Uterus (tissue), 4 donors: ENCODE data around the gene RBMS1. TPM values are rescaled to one million over a fixed set of nuclear protein-coding genes. Genes with fewer than 3 reads are reported as not detected.

ENCODE experiments used
- DNase-seq, 2 donors: peaks; one replicate each; pipeline ENCODE4 v3.0.0-alpha.2; 2019 to 2020
- H3K27ac ChIP-seq, 2 donors: fragments of 200-600 bp; sonication (generic); 1 replicate in 1 of 2; 2 replicates in 1 of 2; pipeline ENCODE4 v1.5.1; 2016 to 2018
- H3K27me3 ChIP-seq, 2 donors: fragments of 200-600 bp; sonication (generic); one replicate each; pipeline ENCODE4 v1.5.1; 2018 to 2019; ENCODE audit warnings: control low read depth in 1 of 2
- H3K36me3 ChIP-seq, 2 donors: fragments of 200-600 bp; sonication (generic); one replicate each; pipeline ENCODE4 v1.5.1; 2019; ENCODE audit warnings: control low read depth in 1 of 2
- H3K4me1 ChIP-seq, 2 donors: fragments of 200-600 bp; sonication (generic); one replicate each; pipeline ENCODE4 v1.5.1; 2018 to 2019; ENCODE audit warnings: control low read depth in 1 of 2
- H3K4me3 ChIP-seq, 2 donors: fragments of 200-600 bp; sonication (generic); 1 replicate in 1 of 2; 2 replicates in 1 of 2; pipeline ENCODE4 v1.5.1; 2018 to 2019; ENCODE audit warnings: mild to moderate bottlenecking in 1 of 2
- H3K9me3 ChIP-seq, 2 donors: fragments of 200-600 bp; sonication (generic); one replicate each; pipeline ENCODE4 v1.5.1; 2019; ENCODE audit warnings: control low read depth in 1 of 2
- POLR2A ChIP-seq, 2 donors: fragments of 450-650 bp; IDR thresholded peaks; one replicate each; pipeline ENCODE4 v1.6.1; 2016; ENCODE audit warnings: antibody characterized with exemption in 2 of 2, mild to moderate bottlenecking in 1 of 2, moderate library complexity in 1 of 2
- intact Hi-C: fragments of 100-400 bp; cut with DNase I; formaldehyde crosslinking; loops from one replicate; pipeline ENCODE4 v1.15.1; 2023; ENCODE audit warnings: low total_unique reads
- total RNA-seq, 4 donors: library from RNA; depleted of rRNA in 3 of 4; stranded (reverse); fragments of >200 nt in 3 of 4; gene quantifications; one replicate each; pipeline versions ENCODE4 v1.1.0 to v1.2.4, GENCODE V29; 2014 to 2023
- TF ChIP-seq, protein P1 (sequence below), 4 experiments: fragments of 200-600 bp in 2 of 4; fragments of 450-650 bp in 2 of 4; sonication (generic) in 2 of 4; IDR thresholded peaks; one replicate each; pipeline ENCODE4 v1.5.1; 2016 to 2019; ENCODE audit warnings: antibody characterized with exemption in 4 of 4, mild to moderate bottlenecking in 2 of 4, moderate library complexity in 1 of 4
- donor health status: DM: yes; HTN: yes; CAD: no.

Gene RBMS1
- total RNA-seq, 4 donors from 2014 or later = 30.5 to 149 (median 88.9) TPM

- Histone ChIP-seq H3K9me3 (no peaks in the 10 kb centered on the region), H3K27ac (no peak overlapping the region), H3K4me3 (no peak overlapping the region), H3K27me3 (no peaks in the 10 kb centered on the region), H3K36me3 (no peaks in the 10 kb centered on the region), H3K4me1 (peaks cover 0 to 10% of the 10 kb centered on the region in 2 donors)
- no peak for DNase-seq
- no peak for TF ChIP-seq POLR2A (IDR thresholded peaks at IDR 0.05)
- TF ChIP-seq, protein P1, sequence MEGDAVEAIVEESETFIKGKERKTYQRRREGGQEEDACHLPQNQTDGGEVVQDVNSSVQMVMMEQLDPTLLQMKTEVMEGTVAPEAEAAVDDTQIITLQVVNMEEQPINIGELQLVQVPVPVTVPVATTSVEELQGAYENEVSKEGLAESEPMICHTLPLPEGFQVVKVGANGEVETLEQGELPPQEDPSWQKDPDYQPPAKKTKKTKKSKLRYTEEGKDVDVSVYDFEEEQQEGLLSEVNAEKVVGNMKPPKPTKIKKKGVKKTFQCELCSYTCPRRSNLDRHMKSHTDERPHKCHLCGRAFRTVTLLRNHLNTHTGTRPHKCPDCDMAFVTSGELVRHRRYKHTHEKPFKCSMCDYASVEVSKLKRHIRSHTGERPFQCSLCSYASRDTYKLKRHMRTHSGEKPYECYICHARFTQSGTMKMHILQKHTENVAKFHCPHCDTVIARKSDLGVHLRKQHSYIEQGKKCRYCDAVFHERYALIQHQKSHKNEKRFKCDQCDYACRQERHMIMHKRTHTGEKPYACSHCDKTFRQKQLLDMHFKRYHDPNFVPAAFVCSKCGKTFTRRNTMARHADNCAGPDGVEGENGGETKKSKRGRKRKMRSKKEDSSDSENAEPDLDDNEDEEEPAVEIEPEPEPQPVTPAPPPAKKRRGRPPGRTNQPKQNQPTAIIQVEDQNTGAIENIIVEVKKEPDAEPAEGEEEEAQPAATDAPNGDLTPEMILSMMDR (IDR thresholded peaks at IDR 0.05) = no peak
- intact Hi-C loops = no loop called here
Measured at GRCh38 chr2:160299540-160299939, 194.1 kb downstream of the RBMS1 start.

DNA sequence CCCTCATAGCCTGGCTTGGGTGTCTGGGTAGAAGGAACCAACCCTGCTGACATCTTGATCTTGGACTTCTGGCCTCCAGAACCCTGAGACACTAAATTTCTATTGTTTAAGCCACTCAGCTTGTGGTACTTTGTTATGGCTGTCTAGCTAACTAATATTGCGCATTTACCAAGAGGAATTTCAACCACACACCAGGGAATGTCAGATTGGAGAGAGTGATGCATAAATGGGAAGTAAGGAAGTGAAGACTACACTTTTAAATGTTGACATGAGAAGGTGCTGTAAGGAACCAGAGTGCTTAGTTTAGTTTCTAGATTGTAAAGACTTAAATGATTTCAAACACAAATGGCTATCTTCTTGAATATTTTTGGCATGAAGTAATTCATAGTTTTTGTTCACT lies 194.6 kb downstream of the RBMS1 start:
- Histone ChIP-seq H3K27ac (no peak overlapping the region), H3K4me3 (no peak overlapping the region), H3K9me3 (no peaks in the 10 kb centered on the region), H3K27me3 (no peaks in the 10 kb centered on the region), H3K4me1 (peaks cover 0 to 15% of the 10 kb centered on the region in 2 donors), H3K36me3 (no peaks in the 10 kb centered on the region)
- TF ChIP-seq POLR2A (IDR thresholded peaks at IDR 0.05) = no peak
- TF ChIP-seq, protein P1 (IDR thresholded peaks at IDR 0.05) = no peak
- intact Hi-C loops = no loop called here
- DNase-seq = no peak

DNA sequence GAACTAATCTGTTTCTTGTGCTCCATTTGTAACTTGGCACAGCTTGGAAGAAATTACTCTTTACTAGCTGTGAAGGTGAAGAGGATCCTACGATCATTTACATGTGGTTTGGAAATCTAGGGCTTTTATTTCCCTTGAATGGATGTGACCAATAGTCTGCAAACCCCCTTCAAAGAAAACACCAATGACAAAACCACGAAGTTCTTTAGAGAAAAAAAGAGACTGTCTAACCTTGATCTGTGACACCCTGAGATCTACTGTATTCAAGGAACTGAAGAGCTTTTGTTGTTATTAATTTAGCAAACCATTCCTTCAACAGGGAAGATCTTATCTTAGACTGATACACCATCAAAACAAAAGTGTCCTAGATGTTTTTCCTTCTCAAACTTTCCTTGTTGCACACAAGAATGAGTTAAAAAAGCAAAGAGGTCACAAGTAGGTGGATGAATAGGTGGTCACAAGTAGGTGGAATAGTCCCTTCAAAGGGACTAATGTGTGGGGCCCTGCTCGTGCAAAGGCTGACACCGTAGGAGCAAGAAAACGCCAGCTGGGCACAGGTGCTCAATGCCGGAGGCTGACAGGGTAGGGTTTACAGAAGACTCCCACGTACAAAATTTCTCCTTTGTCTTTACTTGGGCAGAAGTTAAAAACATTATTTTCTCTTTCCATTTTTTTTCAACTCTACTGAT lies 197.9 kb downstream of the RBMS1 start:
- H3K27ac ChIP-seq = peak overlapping the region in 1 of 2 donors; percentile 4
- H3K4me1 ChIP-seq = peaks cover 0 to 16% of the 10 kb centered on the region in 2 donors
- H3K4me3 ChIP-seq = no peak overlapping the region
- no peaks in the 10 kb centered on the region for H3K9me3 ChIP-seq
- TF ChIP-seq, protein P1 (IDR thresholded peaks at IDR 0.05) = no peak
- TF ChIP-seq POLR2A (IDR thresholded peaks at IDR 0.05) = no peak
- intact Hi-C loops = no loop called here
- no peaks in the 10 kb centered on the region for H3K27me3 ChIP-seq
- H3K36me3 ChIP-seq = no peaks in the 10 kb centered on the region
- DNase-seq = no peak

- intact Hi-C loops = no loop called here
- no peaks in the 10 kb centered on the region for H3K9me3 ChIP-seq
- peaks cover 0 to 16% of the 10 kb centered on the region in 2 donors for H3K4me1 ChIP-seq
- H3K27me3 ChIP-seq = no peaks in the 10 kb centered on the region
- H3K4me3 ChIP-seq = no peak overlapping the region
- DNase-seq = no peak
- TF ChIP-seq POLR2A (IDR thresholded peaks at IDR 0.05) = no peak
- TF ChIP-seq, protein P1 (IDR thresholded peaks at IDR 0.05) = no peak
- H3K36me3 ChIP-seq = no peaks in the 10 kb centered on the region
- peak overlapping the region; percentile 60 for H3K27ac ChIP-seq
Measured at GRCh38 chr2:160294889-160295288, 198.7 kb downstream of the RBMS1 start.

GRCh38 chr2:160294339-160294803 lies 199.2 kb downstream of the RBMS1 start:
- Histone ChIP-seq H3K4me3 (no peak overlapping the region), H3K27ac (peak overlapping the region; percentile 60), H3K36me3 (no peaks in the 10 kb centered on the region), H3K4me1 (peaks cover 0 to 16% of the 10 kb centered on the region in 2 donors), H3K9me3 (no peaks in the 10 kb centered on the region), H3K27me3 (no peaks in the 10 kb centered on the region)
- TF ChIP-seq POLR2A (IDR thresholded peaks at IDR 0.05) = no peak
- TF ChIP-seq, protein P1 (IDR thresholded peaks at IDR 0.05) = no peak
- intact Hi-C loops = no loop called here
- peak; percentile 44 to 65 for DNase-seq
